Activated naive CD4-positive, alpha-beta T cell treated with Interleukin-2 at 50 U/mL for 16 hours (primary cell): ENCODE measurements around the gene GRM1.

Experiments used
- DNase-seq: peaks from one replicate; pipeline ENCODE4 v3.0.0-alpha.2; 2020

The GRM1 gene

GRCh38 chr6:146341493-146342230, 312.8 kb downstream of the GRM1 start:
- no peak for DNase-seq

- no peak for DNase-seq
Measured at GRCh38 chr6:146345598-146345997, 316.7 kb downstream of the GRM1 start.

GRCh38 chr6:146347090-146347489, 318.2 kb downstream of the GRM1 start:
- DNase-seq = no peak

GRCh38 chr6:146347690-146348089, 318.8 kb downstream of the GRM1 start:
- DNase-seq = no peak

GRCh38 chr6:146351018-146351417, 322.2 kb downstream of the GRM1 start:
- no peak for DNase-seq

GRCh38 chr6:146352163-146352562, 323.3 kb downstream of the GRM1 start:
- no peak for DNase-seq

- no peak for DNase-seq
Measured at GRCh38 chr6:146354451-146354850, 325.6 kb downstream of the GRM1 start.

- no peak for DNase-seq
Measured at GRCh38 chr6:146355521-146356100, 326.7 kb downstream of the GRM1 start.

- DNase-seq = no peak
Measured at GRCh38 chr6:146357578-146358430, 328.9 kb downstream of the GRM1 start.

- DNase-seq = no peak
Measured at GRCh38 chr6:146358431-146359046, 329.7 kb downstream of the GRM1 start.

- DNase-seq = no peak
Measured at GRCh38 chr6:146359131-146359530, 330.3 kb downstream of the GRM1 start.

GRCh38 chr6:146361128-146361924, 332.5 kb downstream of the GRM1 start:
- no peak for DNase-seq

GRCh38 chr6:146363838-146364607, 335.2 kb downstream of the GRM1 start:
- no peak for DNase-seq

- DNase-seq = no peak
Measured at GRCh38 chr6:146364816-146365594, 336.1 kb downstream of the GRM1 start.

- DNase-seq = no peak
Measured at GRCh38 chr6:146367061-146367460, 338.2 kb downstream of the GRM1 start.

GRCh38 chr6:146369866-146370265, 341.0 kb downstream of the GRM1 start:
- no peak for DNase-seq

GRCh38 chr6:146381486-146381885, 352.6 kb downstream of the GRM1 start:
- no peak for DNase-seq

GRCh38 chr6:146388736-146389364, 360.0 kb downstream of the GRM1 start:
- DNase-seq = no peak

- DNase-seq = no peak
Measured at GRCh38 chr6:146389740-146390139, 360.9 kb downstream of the GRM1 start.

GRCh38 chr6:146397638-146398037, 368.8 kb downstream of the GRM1 start:
- no peak for DNase-seq
